A375 (cell line): ENCODE results near the gene CDK6. TPM values are rescaled to one million over a fixed set of nuclear protein-coding genes. Genes with fewer than 3 reads are reported as not detected.

Experiments
- small RNA-seq: library from RNA; depleted of rRNA; stranded (forward); fragments of <200 nt; gene quantifications from one replicate; pipeline ENCODE3, GENCODE V24; 2014
- total RNA-seq: library from RNA; depleted of rRNA; stranded (reverse); fragments of >200 nt; shearing (Covaris generic); gene quantifications from 2 replicates; pipeline ENCODE4 v1.2.3, GENCODE V29; 2014; rRNA removed

Gene CDK6
- 163 and 164 TPM in 2 replicates for total RNA-seq

DNA sequence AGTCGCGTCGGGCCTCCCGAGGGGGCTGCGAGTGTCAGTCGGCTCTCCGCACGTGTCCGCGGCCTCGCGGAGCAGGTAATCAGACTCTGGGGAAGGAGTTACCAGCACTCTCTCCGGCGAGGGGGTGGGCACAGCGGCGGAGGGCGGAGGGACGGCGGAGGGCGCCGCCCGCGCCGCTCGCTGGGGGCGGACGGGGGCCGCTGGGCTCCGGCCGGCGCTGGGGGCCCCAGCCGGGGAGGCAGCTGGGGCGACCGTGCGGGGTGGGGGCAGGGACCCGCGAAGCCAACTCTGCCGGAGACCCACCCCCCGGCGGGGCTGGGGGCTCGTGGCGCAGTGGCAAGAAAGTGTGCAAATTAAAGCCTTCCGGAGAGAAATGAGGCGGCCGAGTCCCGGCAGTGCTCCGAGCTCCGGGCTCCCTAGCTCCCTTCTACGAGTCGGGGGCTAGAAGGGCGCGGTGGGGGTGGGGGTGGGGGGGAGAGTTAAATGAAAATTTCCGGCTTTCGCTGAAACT is at the start of gene CDK6:
TSS of gene CDK6 (minus strand) at position 85 of the 511 bp plus-strand sequence. CDS start 3,250 bp downstream, outside the sequence.

Small RNAs within 50 kb of the gene (small RNA-seq; reads per million reads assigned to genes)
- not detected for gene RNU6-10P

Other genes starting within 250 kb of the CDK6 start
- 29.9 and 34.2 TPM in 2 replicates for gene FAM133B, start 246.2 kb downstream of the CDK6 start, total RNA-seq